Activated CD8-positive, alpha-beta memory T cell treated with anti-CD3 and anti-CD28 coated beads for 1 hour (primary cell): ENCODE measurements around the gene CLEC2B.
A peak's percentile ranks its signal among the peaks of the same experiment; 100 is the strongest.

Experiments used
- DNase-seq, 2 donors: peaks; one replicate each; pipeline ENCODE4 v3.0.0-alpha.2; 2020; ENCODE audit warnings: low read depth in 1 of 2; ENCODE audit errors: extremely low read depth in 1 of 2

Gene CLEC2B

GRCh38 chr12:9870286-9870866 lies 1.2 kb upstream of the CLEC2B start:
- DNase-seq: no peak

GRCh38 chr12:9868951-9869306 lies 225 bp downstream of the CLEC2B start:
- DNase-seq: no peak

DNA sequence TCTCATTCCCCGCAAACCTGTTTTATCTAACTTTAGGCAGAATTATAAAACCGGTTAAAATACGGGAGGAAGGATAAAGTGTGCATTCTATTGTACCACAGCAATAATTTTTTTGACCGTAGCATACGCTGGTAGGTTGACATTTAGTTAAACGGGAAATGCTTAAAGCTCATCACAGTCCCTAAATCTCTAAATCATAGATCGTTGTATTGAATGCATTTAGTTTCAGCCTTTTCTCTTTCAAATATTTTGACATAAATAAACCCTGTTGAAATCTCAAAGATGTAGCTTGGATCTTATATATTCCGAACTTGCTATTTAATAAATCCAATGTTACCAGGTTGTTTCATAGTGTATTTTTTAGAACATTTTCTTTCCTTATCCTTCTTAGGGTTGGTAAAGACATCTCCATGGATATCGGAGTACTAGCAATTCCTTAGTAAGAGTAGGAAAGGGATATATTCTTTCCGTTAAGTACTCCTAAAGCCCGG lies 798 bp downstream of the CLEC2B start:
- DNase-seq: no peak

DNA sequence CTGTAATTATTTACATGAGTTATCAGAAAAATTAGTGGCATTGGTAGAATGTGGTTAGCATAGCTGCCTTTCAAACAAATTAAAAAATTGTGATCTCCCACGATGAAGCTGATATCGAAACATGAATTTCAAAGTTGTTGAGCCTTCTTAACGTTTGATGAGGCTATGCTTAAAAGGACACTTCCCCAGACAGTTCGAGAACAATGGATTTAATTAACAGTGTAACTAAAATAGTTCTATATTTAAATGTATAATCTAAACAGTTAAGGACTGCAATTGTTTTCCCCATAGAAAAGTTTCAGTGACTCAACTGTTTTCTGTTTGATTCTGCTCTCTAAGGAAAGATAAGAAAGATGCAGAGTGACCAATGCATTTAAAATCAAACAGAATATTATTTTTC lies 1.6 kb downstream of the CLEC2B start:
- DNase-seq: no peak

- DNase-seq: no peak
Measured at GRCh38 chr12:9866860-9867269, 2.3 kb downstream of the CLEC2B start.

DNA sequence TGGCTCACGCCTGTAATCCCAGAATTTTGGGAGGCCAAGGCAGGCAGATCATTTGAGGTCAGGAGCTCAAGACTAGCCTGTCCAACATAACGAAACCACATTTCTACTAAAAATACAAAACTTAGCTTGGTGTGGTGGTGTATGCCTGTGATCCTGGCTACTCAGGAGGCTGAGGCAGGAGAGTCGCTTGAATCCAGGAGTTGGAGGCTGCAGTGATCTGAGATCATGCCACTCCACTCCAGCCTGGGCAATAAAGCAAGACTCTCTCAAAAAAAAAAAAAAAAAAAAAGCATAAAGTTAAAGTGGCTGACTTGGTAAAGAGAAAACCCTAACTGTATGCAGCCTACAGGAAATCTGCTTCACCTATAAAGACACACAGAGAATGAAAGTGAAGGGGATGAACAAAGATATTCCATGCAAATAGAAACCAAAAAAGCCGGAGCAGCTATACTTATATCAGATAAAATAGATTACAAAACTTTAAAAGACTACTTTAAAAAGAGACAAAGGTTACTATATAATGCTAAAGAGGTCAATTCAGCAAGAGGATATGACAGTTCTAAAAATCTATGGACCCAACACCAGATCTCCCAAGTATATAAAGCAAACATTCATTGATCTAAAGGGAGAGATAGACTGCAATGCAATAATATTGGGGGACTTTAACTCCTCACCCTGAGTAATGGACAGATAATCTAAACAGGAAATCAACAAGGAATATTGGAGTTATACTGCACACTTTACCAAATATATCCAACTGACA lies 4.1 kb downstream of the CLEC2B start:
- no peak for DNase-seq

- DNase-seq: no peak
Measured at GRCh38 chr12:9858135-9858534, 11.0 kb downstream of the CLEC2B start.

DNA sequence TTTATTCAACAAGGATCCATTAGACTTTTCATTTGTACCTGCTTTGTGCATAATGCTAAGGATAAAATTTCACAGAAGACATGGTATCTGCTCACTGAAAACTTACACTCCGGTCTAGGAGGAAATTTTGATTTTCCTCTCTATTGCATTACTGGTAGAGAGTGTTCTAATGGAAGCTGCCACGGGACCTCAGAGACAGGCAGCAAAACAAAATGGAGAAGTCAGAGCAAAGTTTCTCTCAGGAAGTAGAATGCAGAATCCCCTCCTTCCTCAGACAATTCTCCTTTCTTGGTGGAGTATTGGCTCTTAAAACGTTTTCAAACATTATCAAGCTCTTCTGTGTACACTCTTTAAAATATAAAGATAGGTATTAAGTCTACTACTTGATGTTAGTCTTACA lies 12.3 kb downstream of the CLEC2B start:
- DNase-seq: no peak

GRCh38 chr12:9856151-9856550 lies 13.0 kb downstream of the CLEC2B start:
- DNase-seq: no peak

DNA sequence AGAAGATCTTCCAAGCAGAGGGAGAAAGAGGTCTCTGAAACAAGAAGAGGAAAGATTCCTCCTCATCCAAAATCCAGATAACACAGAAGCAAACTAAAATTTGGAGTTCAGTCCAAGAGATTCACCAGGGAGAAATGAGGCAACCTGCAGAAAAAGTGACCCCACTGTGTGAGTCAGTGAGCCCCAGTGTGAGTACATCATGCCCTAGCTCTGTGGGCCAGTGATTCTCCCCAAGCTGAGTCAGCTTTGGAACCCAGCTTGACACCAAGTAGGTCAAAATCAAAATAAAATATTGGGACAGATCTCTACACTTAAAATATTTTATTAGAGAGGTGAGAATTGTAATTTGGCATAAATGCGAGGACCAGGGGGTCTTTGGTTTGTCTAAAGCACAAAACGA lies 17.2 kb downstream of the CLEC2B start:
- DNase-seq: no peak

GRCh38 chr12:9851050-9851449 lies 18.1 kb downstream of the CLEC2B start:
- DNase-seq: no peak

GRCh38 chr12:9848899-9849298 lies 20.3 kb downstream of the CLEC2B start:
- DNase-seq: no peak

- no peak for DNase-seq
Measured at GRCh38 chr12:9843407-9843806, 25.7 kb downstream of the CLEC2B start.

DNA sequence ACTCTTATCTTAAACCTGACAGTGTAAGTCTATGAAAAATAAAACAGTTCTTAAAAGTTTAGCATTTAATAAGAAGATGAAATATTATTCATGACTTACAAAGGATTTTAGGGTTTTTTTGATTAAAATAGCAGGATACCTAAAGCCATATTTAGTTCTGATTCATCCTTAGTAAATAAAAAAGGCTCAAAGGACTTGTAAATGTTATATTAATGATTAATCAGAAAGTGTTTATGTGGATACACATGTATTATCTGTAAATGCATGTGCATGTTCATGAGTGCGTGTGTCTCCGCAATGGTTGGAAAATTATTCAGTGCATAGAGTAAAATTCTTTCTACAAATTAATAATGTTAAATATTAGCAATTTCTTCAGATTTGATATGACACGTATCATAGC lies 37.4 kb downstream of the CLEC2B start:
- no peak for DNase-seq

- no peak for DNase-seq
Measured at GRCh38 chr12:9829982-9830381, 39.2 kb downstream of the CLEC2B start.

DNA sequence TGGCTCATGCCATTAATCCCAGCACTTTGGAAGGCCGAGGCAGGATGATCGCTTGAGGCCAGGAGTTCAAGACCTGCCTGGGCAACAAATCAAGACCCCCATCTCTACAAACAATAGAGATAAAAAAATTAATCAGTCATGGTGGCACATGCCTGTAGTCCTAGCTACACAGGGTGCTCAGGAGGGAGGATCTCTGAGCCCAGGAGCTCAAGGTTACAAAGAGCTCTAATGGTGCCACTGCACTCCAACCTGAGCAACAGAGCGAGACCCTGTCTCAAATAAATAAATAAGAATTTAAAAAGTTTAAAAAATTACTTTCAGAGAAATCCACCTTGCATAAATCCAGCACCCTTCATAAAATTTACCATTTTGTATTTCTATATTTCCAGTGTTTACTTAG lies 39.7 kb downstream of the CLEC2B start:
- no peak for DNase-seq

- DNase-seq: no peak
Measured at GRCh38 chr12:9827209-9827888, 41.8 kb downstream of the CLEC2B start, which contains the start of gene KLRF1. TSS of gene KLRF1 (plus strand) at chr12:9827481. CDS start at chr12:9827545, 64 bp downstream.

- DNase-seq: no peak
Measured at GRCh38 chr12:9820281-9820930, 48.7 kb downstream of the CLEC2B start.

GRCh38 chr12:9813821-9814798 lies 55.0 kb downstream of the CLEC2B start:
- DNase-seq: peak; percentile 82 to 88

DNA sequence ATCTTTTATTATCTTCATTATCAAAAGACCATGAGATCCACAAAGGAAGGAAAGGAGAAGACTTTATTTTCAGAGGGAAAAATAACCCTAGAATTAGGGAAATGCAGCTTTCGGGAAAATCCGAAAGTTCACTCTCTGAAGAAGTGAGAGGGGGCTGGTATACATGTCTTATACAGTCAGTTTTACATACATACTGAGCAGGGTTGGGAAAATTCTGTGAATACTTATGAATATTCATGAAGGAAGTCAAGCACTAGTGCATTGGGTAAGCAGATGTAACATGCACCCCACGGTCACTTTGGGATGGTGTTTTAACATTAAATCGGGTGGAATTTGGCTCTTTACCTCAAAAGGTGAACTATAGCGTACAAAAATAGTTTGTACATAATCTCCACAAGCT lies 57.5 kb downstream of the CLEC2B start:
- DNase-seq: no peak
